ENCODE measurements around the gene APOM.

GRCh38 chr6:31622684-31623091 lies 33.0 kb upstream of the APOM start:
- TF ChIP-seq CTCF (IDR thresholded peaks at IDR 0.05; ENCODE audit: low read depth, low read length, poor library complexity, severe bottlenecking) = no peak
- no peak for TF ChIP-seq EZH2phosphoT487 (IDR thresholded peaks at IDR 0.05; ENCODE audit: borderline replicate concordance, low read length)

Measured in DOHH2 (cell line).